ENCODE data around the gene JAKMIP2.
"Not testable (repeated sequence)": the region's sequence is repeated elsewhere in the genome, so short reads cannot be mapped to it uniquely, and the experiment has no call there.

The JAKMIP2 gene

DNA sequence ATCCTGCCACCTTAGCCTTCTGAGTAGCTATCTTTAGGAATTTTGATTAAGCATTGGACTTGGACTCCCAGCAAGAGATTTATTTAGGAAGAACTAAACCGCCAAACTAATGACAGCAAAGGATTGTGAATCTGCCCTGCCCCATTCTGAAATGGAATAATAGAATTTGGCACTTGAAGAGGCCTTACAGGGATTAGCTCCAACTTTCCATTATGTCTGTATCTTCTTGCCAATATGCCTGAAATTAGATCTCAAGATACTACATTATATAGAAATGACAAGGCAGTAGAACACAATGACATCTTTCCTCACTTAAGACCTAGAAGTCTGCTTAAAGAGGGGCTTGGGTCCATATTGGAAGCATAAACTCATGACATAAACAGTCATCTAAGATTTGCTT is 195.7 kb downstream of the JAKMIP2 start:
- no peak overlapping the region for H3K27ac ChIP-seq (ENCODE audit: low read depth in 2 of 2, low read length in 2 of 2)
- H3K9ac ChIP-seq (ENCODE audit: low read depth in 1 of 2, low read length in 2 of 2): no peak overlapping the region
- H3K4me1 ChIP-seq (ENCODE audit: control insufficient read depth in 2 of 2, insufficient read depth in 2 of 2, low read length in 2 of 2): no peaks in the 10 kb centered on the region
- H3K36me3 ChIP-seq (ENCODE audit: control insufficient read depth in 2 of 2, insufficient read depth in 2 of 2, low read length in 2 of 2): no peaks in the 10 kb centered on the region
- H3K27me3 ChIP-seq (ENCODE audit: control insufficient read depth in 2 of 2, insufficient read depth in 2 of 2, low read length in 2 of 2): no peaks in the 10 kb centered on the region
- H3K4me3 ChIP-seq (ENCODE audit: low read length in 2 of 2): no peak overlapping the region
- no peaks in the 10 kb centered on the region for H3K9me3 ChIP-seq (ENCODE audit: control insufficient read depth in 2 of 2, low read length in 2 of 2)

DNA sequence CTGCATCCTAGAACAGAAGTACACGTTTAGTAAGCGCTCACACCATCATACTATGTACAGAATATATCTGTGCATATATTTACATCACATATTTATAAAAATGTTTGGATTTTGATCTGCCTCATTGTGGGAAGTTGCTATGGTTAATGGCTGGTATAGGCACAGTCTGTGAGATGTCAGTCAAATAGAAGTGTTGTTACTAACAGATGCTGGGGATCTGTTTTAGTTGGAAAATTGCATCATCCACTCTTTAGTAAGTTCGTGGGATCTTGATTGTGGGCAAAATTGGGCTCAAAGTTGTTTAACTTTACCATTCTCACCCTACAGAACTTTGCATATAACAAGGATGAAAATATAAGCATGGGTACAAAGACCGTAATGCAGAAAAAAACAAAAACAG is 196.3 kb downstream of the JAKMIP2 start:
- H3K36me3 ChIP-seq (ENCODE audit: control insufficient read depth in 2 of 2, insufficient read depth in 2 of 2, low read length in 2 of 2): no peaks in the 10 kb centered on the region
- H3K27me3 ChIP-seq (ENCODE audit: control insufficient read depth in 2 of 2, insufficient read depth in 2 of 2, low read length in 2 of 2): no peaks in the 10 kb centered on the region
- no peak overlapping the region for H3K4me3 ChIP-seq (ENCODE audit: low read length in 2 of 2)
- no peaks in the 10 kb centered on the region for H3K9me3 ChIP-seq (ENCODE audit: control insufficient read depth in 2 of 2, low read length in 2 of 2)
- H3K4me1 ChIP-seq (ENCODE audit: control insufficient read depth in 2 of 2, insufficient read depth in 2 of 2, low read length in 2 of 2): no peaks in the 10 kb centered on the region
- H3K27ac ChIP-seq (ENCODE audit: low read depth in 2 of 2, low read length in 2 of 2): no peak overlapping the region
- no peak overlapping the region for H3K9ac ChIP-seq (ENCODE audit: low read depth in 1 of 2, low read length in 2 of 2)

DNA sequence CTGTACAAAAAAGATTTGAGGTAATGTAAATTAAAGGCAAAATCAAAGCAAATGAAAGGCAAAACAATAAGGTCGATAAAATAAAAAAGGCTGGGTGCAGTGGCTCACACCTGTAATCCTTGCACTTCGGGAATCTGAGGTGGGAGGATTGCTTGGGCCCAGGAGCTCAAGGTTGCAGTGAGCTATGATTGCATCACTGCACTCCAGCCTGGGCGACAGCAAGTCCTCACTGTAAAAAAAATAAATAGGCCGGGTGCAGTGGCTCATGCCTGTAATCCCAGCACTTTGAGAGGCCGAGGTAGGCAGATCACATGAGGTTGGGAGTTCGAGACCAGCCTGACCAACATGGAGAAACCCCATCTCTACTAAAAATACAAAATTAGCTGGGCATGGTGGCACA is 200.3 kb downstream of the JAKMIP2 start:
- not testable (repeated sequence) for H3K27me3 ChIP-seq (ENCODE audit: control insufficient read depth in 2 of 2, insufficient read depth in 2 of 2, low read length in 2 of 2); H3K4me3 ChIP-seq (ENCODE audit: low read length in 2 of 2); H3K9me3 ChIP-seq (ENCODE audit: control insufficient read depth in 2 of 2, low read length in 2 of 2); H3K27ac ChIP-seq (ENCODE audit: low read depth in 2 of 2, low read length in 2 of 2); H3K4me1 ChIP-seq (ENCODE audit: control insufficient read depth in 2 of 2, insufficient read depth in 2 of 2, low read length in 2 of 2); H3K9ac ChIP-seq (ENCODE audit: low read depth in 1 of 2, low read length in 2 of 2); H3K36me3 ChIP-seq (ENCODE audit: control insufficient read depth in 2 of 2, insufficient read depth in 2 of 2, low read length in 2 of 2)

DNA sequence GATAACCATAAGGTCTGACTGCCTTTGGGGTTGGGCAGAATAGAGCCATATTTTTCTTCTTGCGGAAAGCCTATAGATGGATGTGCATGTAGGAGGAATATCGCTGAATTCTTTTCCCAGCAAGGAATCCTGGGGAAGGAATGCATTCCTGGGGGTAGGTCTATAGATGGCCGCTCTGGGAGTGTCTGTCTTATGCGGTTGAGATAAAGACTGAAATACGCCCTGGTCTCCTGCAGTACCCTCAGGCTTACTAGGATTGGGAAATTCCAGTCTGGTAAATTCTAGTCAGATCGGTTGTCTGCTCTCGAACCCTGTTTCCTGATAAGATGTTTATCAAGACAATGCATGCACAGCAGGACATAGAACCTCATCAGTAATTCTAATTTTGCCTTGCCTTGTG is 202.1 kb downstream of the JAKMIP2 start:
- H3K36me3 ChIP-seq (ENCODE audit: control insufficient read depth in 2 of 2, insufficient read depth in 2 of 2, low read length in 2 of 2); H3K9me3 ChIP-seq (ENCODE audit: control insufficient read depth in 2 of 2, low read length in 2 of 2); H3K4me1 ChIP-seq (ENCODE audit: control insufficient read depth in 2 of 2, insufficient read depth in 2 of 2, low read length in 2 of 2); H3K4me3 ChIP-seq (ENCODE audit: low read length in 2 of 2); H3K27ac ChIP-seq (ENCODE audit: low read depth in 2 of 2, low read length in 2 of 2); H3K9ac ChIP-seq (ENCODE audit: low read depth in 1 of 2, low read length in 2 of 2); H3K27me3 ChIP-seq (ENCODE audit: control insufficient read depth in 2 of 2, insufficient read depth in 2 of 2, low read length in 2 of 2): not testable (repeated sequence)

DNA sequence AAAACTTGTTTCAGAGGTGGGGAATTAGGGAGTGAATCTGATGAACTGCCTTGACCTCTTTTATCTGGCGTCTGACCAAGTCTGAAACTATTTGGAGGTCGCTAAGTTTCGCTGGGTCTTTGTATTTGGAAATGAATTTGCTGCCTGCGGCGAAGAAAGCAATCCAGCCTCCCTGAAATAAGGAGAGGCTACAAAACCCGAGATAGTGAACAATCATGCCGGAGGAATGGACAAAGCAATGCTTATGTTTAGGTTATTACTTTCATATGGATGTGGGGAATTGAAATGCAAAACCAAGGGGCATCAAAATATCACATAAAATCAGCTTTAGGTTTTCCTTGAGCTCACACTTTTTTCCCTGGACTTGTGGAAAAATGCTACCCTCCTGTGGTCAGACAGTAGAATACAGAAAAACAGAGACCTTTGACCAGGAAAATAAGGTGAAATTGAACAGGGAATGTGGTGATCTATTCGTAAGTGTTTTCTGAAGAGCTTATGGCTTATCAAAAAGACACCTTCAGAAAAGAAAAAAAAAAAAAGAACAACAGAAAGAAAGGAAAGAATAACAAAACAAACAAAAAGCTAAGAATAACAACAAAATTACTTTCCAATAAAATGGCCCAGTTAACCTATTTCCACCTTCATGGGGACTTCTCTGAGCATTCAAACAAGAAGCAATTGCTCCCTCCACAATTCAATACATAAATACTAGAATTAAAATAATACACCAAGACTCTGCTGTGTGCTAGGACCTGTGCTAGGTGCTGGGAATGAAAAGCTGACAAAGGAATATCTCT is 204.1 kb downstream of the JAKMIP2 start:
- no peak overlapping the region for H3K4me3 ChIP-seq (ENCODE audit: low read length in 2 of 2)
- H3K36me3 ChIP-seq (ENCODE audit: control insufficient read depth in 2 of 2, insufficient read depth in 2 of 2, low read length in 2 of 2): no peaks in the 10 kb centered on the region
- no peaks in the 10 kb centered on the region for H3K9me3 ChIP-seq (ENCODE audit: control insufficient read depth in 2 of 2, low read length in 2 of 2)
- H3K4me1 ChIP-seq (ENCODE audit: control insufficient read depth in 2 of 2, insufficient read depth in 2 of 2, low read length in 2 of 2): no peaks in the 10 kb centered on the region
- H3K27ac ChIP-seq (ENCODE audit: low read depth in 2 of 2, low read length in 2 of 2): no peak overlapping the region
- H3K27me3 ChIP-seq (ENCODE audit: control insufficient read depth in 2 of 2, insufficient read depth in 2 of 2, low read length in 2 of 2): no peaks in the 10 kb centered on the region
- no peak overlapping the region for H3K9ac ChIP-seq (ENCODE audit: low read depth in 1 of 2, low read length in 2 of 2)

DNA sequence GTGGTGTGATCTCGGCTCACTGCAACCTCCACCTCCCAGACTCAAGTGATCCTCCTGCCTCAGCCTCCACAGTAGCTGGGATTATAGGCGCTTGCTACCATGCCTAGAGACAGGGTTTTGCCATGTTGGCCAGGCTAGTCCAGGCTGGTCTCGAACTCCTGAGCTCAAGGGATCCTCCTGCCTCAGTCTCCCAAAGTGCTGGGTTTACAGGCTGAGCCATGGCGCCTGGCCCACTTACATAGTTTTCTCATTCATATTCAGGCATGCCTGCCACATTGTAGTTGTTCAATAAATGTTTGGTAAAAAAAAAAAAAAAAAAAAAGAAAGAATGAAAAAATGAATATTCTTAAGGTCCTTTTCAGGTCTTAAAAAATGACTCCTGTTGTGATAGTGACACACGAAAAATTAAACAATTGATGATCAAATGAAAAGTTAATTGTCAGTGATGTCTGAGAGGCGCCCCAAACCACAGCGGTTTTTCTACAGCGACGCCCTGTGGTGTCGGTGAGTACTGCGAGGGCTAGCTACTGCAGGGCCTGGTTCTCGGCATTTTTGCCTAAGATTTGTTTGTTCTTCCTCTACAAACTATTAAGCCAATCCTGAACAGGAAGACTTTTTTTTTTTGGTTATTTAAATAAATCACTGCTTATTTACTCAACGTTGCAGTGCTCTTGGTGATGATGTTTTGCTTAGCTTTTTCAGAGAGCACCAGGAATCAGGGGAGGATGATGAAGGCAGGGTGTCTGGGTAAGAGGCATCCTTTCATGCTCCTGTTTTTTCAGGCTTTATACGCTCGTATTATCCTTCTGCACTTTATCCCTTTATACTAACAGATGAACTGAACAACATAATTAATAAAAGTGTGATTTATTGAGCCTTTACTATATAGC is 205.6 kb downstream of the JAKMIP2 start:
- Histone ChIP-seq H3K9ac (ENCODE audit: low read depth in 1 of 2, low read length in 2 of 2) (no peak overlapping the region), H3K4me1 (ENCODE audit: control insufficient read depth in 2 of 2, insufficient read depth in 2 of 2, low read length in 2 of 2) (no peaks in the 10 kb centered on the region), H3K36me3 (ENCODE audit: control insufficient read depth in 2 of 2, insufficient read depth in 2 of 2, low read length in 2 of 2) (no peaks in the 10 kb centered on the region), H3K9me3 (ENCODE audit: control insufficient read depth in 2 of 2, low read length in 2 of 2) (no peaks in the 10 kb centered on the region), H3K27me3 (ENCODE audit: control insufficient read depth in 2 of 2, insufficient read depth in 2 of 2, low read length in 2 of 2) (no peaks in the 10 kb centered on the region), H3K4me3 (ENCODE audit: low read length in 2 of 2) (no peak overlapping the region), H3K27ac (ENCODE audit: low read depth in 2 of 2, low read length in 2 of 2) (no peak overlapping the region)

DNA sequence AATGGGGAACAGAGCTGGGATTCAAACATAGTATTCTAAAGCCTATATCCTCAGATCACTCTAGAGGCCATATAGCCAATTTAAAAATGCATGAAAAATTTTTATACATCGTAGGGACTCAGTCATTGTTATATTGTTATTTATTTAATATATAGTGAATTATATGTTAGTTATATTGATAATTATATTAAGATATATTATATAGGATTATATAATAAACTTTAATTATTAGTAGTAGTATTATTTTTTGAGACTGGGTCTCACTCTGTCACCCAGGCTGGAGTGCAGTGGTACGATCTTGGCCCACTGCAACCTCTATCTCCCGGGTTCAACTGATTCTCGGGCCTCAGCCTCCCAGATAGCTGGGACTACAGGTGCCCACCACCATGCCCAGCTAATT is 206.9 kb downstream of the JAKMIP2 start:
- Histone ChIP-seq H3K9ac (ENCODE audit: low read depth in 1 of 2, low read length in 2 of 2) (no peak overlapping the region), H3K36me3 (ENCODE audit: control insufficient read depth in 2 of 2, insufficient read depth in 2 of 2, low read length in 2 of 2) (no peaks in the 10 kb centered on the region), H3K27ac (ENCODE audit: low read depth in 2 of 2, low read length in 2 of 2) (no peak overlapping the region), H3K27me3 (ENCODE audit: control insufficient read depth in 2 of 2, insufficient read depth in 2 of 2, low read length in 2 of 2) (no peaks in the 10 kb centered on the region), H3K4me1 (ENCODE audit: control insufficient read depth in 2 of 2, insufficient read depth in 2 of 2, low read length in 2 of 2) (no peaks in the 10 kb centered on the region), H3K9me3 (ENCODE audit: control insufficient read depth in 2 of 2, low read length in 2 of 2) (no peaks in the 10 kb centered on the region), H3K4me3 (ENCODE audit: low read length in 2 of 2) (no peak overlapping the region)

DNA sequence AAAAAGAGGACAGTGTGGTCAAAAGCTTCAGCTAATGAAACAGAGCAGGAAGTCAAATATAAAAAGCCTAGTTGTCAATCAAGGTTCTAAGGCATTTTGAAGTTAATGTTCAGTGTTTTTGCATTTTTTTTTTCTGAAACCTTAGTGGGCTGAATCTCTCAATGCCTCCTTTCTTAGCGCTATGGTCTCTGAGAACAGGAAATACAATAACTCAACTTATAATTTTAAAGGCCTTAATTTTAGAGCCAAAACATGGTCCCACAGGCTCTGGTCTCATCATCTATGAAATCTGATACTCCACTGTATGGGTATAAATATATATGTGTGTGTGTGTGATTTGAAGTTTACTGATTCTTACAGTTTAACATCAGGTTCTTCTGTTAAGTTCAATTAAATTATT is 209.3 kb downstream of the JAKMIP2 start:
- no peaks in the 10 kb centered on the region for H3K4me1 ChIP-seq (ENCODE audit: control insufficient read depth in 2 of 2, insufficient read depth in 2 of 2, low read length in 2 of 2)
- H3K27me3 ChIP-seq (ENCODE audit: control insufficient read depth in 2 of 2, insufficient read depth in 2 of 2, low read length in 2 of 2): no peaks in the 10 kb centered on the region
- no peak overlapping the region for H3K4me3 ChIP-seq (ENCODE audit: low read length in 2 of 2)
- H3K9me3 ChIP-seq (ENCODE audit: control insufficient read depth in 2 of 2, low read length in 2 of 2): no peaks in the 10 kb centered on the region
- no peaks in the 10 kb centered on the region for H3K36me3 ChIP-seq (ENCODE audit: control insufficient read depth in 2 of 2, insufficient read depth in 2 of 2, low read length in 2 of 2)
- no peak overlapping the region for H3K9ac ChIP-seq (ENCODE audit: low read depth in 1 of 2, low read length in 2 of 2)
- no peak overlapping the region for H3K27ac ChIP-seq (ENCODE audit: low read depth in 2 of 2, low read length in 2 of 2)

DNA sequence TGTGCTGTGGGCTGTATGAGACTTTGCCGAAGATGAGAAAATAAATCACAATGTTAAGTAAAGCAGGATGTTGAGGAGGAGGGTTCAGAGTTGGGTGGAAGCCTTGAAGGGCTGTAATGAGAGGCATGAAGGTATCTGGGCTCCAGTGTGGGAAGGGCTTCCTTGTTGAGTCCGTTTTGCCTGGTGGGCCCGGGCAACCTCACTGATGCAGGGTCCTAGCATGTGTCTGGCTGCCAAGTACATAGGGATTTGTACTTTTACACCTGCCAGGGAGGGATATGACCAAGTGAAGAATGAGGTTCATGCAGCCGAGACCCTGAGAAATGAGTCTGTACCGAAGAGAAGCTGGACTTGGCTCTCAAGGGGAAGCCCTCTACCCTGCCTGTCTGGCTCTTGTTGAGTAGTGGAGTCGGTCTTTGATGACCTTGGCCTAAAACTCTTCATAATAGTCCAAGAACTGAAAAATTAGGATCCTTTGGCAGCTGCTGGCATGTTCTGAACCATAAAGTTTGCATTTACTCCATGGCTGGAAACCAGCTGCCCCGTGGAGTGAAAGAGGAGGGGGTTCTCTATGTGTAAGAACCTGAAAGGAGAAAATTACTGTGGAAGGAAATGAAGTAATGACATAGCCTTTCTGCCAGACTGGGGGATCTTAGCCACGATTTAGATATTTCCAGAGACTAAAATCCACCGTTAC is 213.7 kb downstream of the JAKMIP2 start:
- Histone ChIP-seq H3K27me3 (ENCODE audit: control insufficient read depth in 2 of 2, insufficient read depth in 2 of 2, low read length in 2 of 2) (no peaks in the 10 kb centered on the region), H3K9me3 (ENCODE audit: control insufficient read depth in 2 of 2, low read length in 2 of 2) (no peaks in the 10 kb centered on the region), H3K36me3 (ENCODE audit: control insufficient read depth in 2 of 2, insufficient read depth in 2 of 2, low read length in 2 of 2) (no peaks in the 10 kb centered on the region), H3K4me3 (ENCODE audit: low read length in 2 of 2) (no peak overlapping the region), H3K27ac (ENCODE audit: low read depth in 2 of 2, low read length in 2 of 2) (no peak overlapping the region), H3K9ac (ENCODE audit: low read depth in 1 of 2, low read length in 2 of 2) (no peak overlapping the region), H3K4me1 (ENCODE audit: control insufficient read depth in 2 of 2, insufficient read depth in 2 of 2, low read length in 2 of 2) (no peaks in the 10 kb centered on the region)
